GM12891 (cell line): ENCODE measurements around the gene ENAH.

Source experiments
- POLR2A ChIP-seq: IDR thresholded peaks from 2 replicates; pipeline ENCODE4 v1.6.1; 2011; ENCODE audit warnings: low read depth, low read length, control low read depth
- POLR2AphosphoS5 ChIP-seq: IDR thresholded peaks from 2 replicates; pipeline ENCODE4 v1.6.1; 2011; ENCODE audit warnings: low read depth, low read length, control low read depth

GRCh38 chr1:225462714-225463574, 190.0 kb downstream of the ENAH start:
- TF ChIP-seq POLR2AphosphoS5 (no peak), POLR2A (no peak)
